Lower leg skin (tissue), 4 donors: ENCODE results near the gene MYADML2. TPM values are rescaled to one million over a fixed set of nuclear protein-coding genes. Genes with fewer than 3 reads are reported as not detected.
"Not testable (repeated sequence)": the region's sequence is repeated elsewhere in the genome, so short reads cannot be mapped to it uniquely, and the experiment has no call there.

Source experiments
- DNase-seq, 2 donors: peaks; one replicate each; pipeline ENCODE4 v3.0.0-alpha.2; 2019; ENCODE audit warnings: low spot score in 2 of 2
- H3K4me3 ChIP-seq: fragments of 200-600 bp; sonication (generic); 2 replicates; pipeline ENCODE4 v1.5.1; 2017; ENCODE audit warnings: mild to moderate bottlenecking, low read depth; ENCODE audit not compliant: poor library complexity, severe bottlenecking
- CTCF ChIP-seq, 3 donors: fragments of 450-650 bp; IDR thresholded peaks; one replicate each; pipeline ENCODE4 v1.5.1; 2016; ENCODE audit warnings: antibody characterized with exemption in 3 of 3, mild to moderate bottlenecking in 3 of 3, moderate library complexity in 2 of 3
- POLR2A ChIP-seq, 2 donors: fragments of 450-650 bp; IDR thresholded peaks; one replicate each; pipeline ENCODE4 v1.6.1; 2016 to 2017; ENCODE audit warnings: antibody characterized with exemption in 2 of 2, mild to moderate bottlenecking in 1 of 2, moderate library complexity in 1 of 2
- WGBS, 2 donors: methylation state at CpG; one replicate each; pipeline ENCODE4 v1.1.5; 2018; 5-methylcytosine and 5-hydroxymethylcytosine counted together
- intact Hi-C: fragments of 100-400 bp; cut with DNase I; formaldehyde crosslinking; loops from one replicate; pipeline ENCODE4 v1.15.0; 2023; ENCODE audit warnings: low total_unique reads
- total RNA-seq, 4 donors: library from RNA; depleted of rRNA; stranded (reverse); fragments of >200 nt; gene quantifications; one replicate each; pipeline ENCODE4 v1.1.0, GENCODE V29; 2016

Gene MYADML2
- total RNA-seq, 4 donors from 2014 or later, result not detected

GRCh38 chr17:81918832-81919545 is 28.0 kb downstream of the MYADML2 start:
- no peak for DNase-seq
- no peak overlapping the region for H3K4me3 ChIP-seq
- intact Hi-C loops, result no loop called here
- 75 to 81% methylated on average over 14 to 15 of the region's 15 CpGs for WGBS, 2 donors
- TF ChIP-seq CTCF (IDR thresholded peaks at IDR 0.05) (no peak), POLR2A (IDR thresholded peaks at IDR 0.05) (no peak)

DNA sequence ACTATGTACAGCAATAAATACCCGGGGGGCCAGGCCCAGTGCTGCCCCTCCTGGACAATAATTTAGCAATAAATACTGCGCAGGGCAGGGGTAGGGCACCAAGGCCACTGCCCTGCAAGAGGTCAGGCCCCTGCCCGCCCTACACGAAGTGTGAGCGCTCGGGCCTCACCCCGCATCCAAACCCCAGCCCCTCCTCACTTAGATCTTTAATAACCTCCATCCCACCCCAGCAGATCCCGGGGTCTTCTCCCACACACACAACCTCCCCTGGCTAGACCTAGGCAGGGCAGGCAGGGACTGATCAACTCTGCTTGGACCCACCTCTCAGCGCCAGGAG is 28.7 kb downstream of the MYADML2 start:
- H3K4me3 ChIP-seq, DNase-seq, intact Hi-C loops: not testable (repeated sequence)
- WGBS, 2 donors, result 31 to 37% methylated on average over 9 of the region's 9 CpGs

DNA sequence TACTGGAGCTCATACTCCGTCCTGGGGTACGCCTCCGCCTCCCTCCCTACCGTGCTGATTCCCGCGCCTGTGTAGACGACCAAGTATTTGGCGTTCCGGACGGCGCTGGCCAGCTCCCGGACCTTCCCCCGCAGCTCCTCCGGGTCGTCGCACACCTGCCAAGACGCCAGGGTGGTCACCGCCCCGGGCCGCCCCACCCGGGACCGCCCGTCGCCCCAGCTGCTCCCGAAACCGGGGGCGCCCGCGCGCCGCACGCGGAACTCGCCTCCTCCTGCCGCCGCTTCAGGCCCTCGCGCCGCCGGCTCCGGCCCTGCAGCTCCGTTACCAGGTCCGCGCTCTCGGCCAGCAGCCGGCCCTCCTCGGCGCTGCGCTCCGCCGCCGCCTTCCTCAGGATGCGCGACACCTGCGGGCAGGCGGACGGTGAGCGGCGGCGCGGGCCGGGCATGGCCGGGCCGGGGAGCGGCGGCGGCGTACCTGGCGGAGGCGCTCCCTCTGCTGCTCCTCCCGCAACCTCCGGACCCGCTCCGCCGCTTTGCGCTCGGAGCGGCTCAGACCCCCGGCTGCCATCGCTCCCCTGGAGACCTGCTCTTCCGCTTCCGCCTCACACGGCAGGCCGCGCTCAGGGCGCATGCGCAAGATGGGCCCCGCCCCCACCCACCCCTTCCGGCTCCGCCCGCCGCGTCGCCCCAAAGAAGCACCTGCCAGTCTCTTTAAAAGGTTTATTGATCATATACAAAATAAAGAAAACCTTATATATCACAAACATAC is 29.3 kb downstream of the MYADML2 start, which contains the start of gene SIRT7:
TSS of gene SIRT7 (minus strand) at position 612 of the 768 bp plus-strand sequence. CDS start at position 567, 45 bp downstream.
- DNase-seq, result peak in 1 of 2 donors; percentile 92
- WGBS, 2 donors, result 0 to 2% methylated on average over 65 to 70 of the region's 94 CpGs
- TF ChIP-seq POLR2A (IDR thresholded peaks at IDR 0.05), result no peak
- TF ChIP-seq CTCF (IDR thresholded peaks at IDR 0.05), result no peak
- H3K4me3 ChIP-seq, result peak within 1 kb of the TSS; percentile 94
- intact Hi-C loops, result no loop called here

GRCh38 chr17:81916234-81917001 is 30.6 kb downstream of the MYADML2 start:
- H3K4me3 ChIP-seq, result no peak overlapping the region
- intact Hi-C loops, result no loop called here
- TF ChIP-seq CTCF (IDR thresholded peaks at IDR 0.05) (no peak), POLR2A (IDR thresholded peaks at IDR 0.05) (no peak)
- 66 to 68% methylated on average over 21 of the region's 21 CpGs for WGBS, 2 donors
- no peak for DNase-seq

GRCh38 chr17:81915331-81915730 is 31.7 kb downstream of the MYADML2 start:
- 92 to 93% methylated on average over 12 of the region's 12 CpGs for WGBS, 2 donors
- intact Hi-C loops, result no loop called here
- TF ChIP-seq POLR2A (IDR thresholded peaks at IDR 0.05) (no peak), CTCF (IDR thresholded peaks at IDR 0.05) (no peak)
- DNase-seq, result no peak
- no peak overlapping the region for H3K4me3 ChIP-seq
